GM18505 (cell line): ENCODE results near the gene RPL3.
"Not testable (repeated sequence)": the region's sequence is repeated elsewhere in the genome, so short reads cannot be mapped to it uniquely, and the experiment has no call there.

Experiments used
- ATAC-seq: cut with Tn5 transposase; IDR thresholded peaks from one replicate; pipeline ENCODE4 v1.9.1; 2021; ENCODE audit not compliant: unreplicated experiment
- POLR2A ChIP-seq: IDR thresholded peaks from 4 replicates; pipeline ENCODE4 v1.6.1; 2011; ENCODE audit warnings: borderline replicate concordance; ENCODE audit not compliant: insufficient read depth, insufficient read length; ENCODE audit errors: extremely low read depth

RPL3 gene

GRCh38 chr22:39356464-39356863 is 37.0 kb upstream of the RPL3 start:
- no peak for ATAC-seq
- TF ChIP-seq POLR2A = no peak

GRCh38 chr22:39355805-39356204 is 36.4 kb upstream of the RPL3 start:
- ATAC-seq = not testable (repeated sequence)

- no peak for TF ChIP-seq POLR2A
- ATAC-seq = no peak
These were observed 35.7 kb upstream of the RPL3 start for GRCh38 chr22:39355080-39355479.

GRCh38 chr22:39353346-39353745 is 33.9 kb upstream of the RPL3 start:
- no peak for TF ChIP-seq POLR2A

GRCh38 chr22:39352306-39352891 is 33.0 kb upstream of the RPL3 start:
- no peak for TF ChIP-seq POLR2A
- ATAC-seq = no peak

More at GRCh38 chr22:39353346-39353745, 33.9 kb upstream of the RPL3 start:
- ATAC-seq = no peak

GRCh38 chr22:39351689-39352214 is 32.3 kb upstream of the RPL3 start:
- no peak for ATAC-seq
- TF ChIP-seq POLR2A = no peak

- TF ChIP-seq POLR2A = no peak
- no peak for ATAC-seq
These were observed 31.6 kb upstream of the RPL3 start for GRCh38 chr22:39350757-39351688.

- no peak for TF ChIP-seq POLR2A
These were observed 30.7 kb upstream of the RPL3 start, which contains the start of gene SYNGR1 for GRCh38 chr22:39349967-39350726. Gene SYNGR1, plus strand, starts transcription at chr22:39349991. Its CDS starts 20 bp downstream, at chr22:39350011.

GRCh38 chr22:39349506-39349966 is 30.1 kb upstream of the RPL3 start:
- ATAC-seq = no peak
- TF ChIP-seq POLR2A = no peak

More at GRCh38 chr22:39349967-39350726, 30.7 kb upstream of the RPL3 start, which contains the start of gene SYNGR1:
- ATAC-seq = no peak

- TF ChIP-seq POLR2A = no peak
- ATAC-seq = no peak
These were observed 29.6 kb upstream of the RPL3 start for GRCh38 chr22:39348909-39349505.

GRCh38 chr22:39345231-39345630 is 25.8 kb upstream of the RPL3 start:
- no peak for ATAC-seq
- no peak for TF ChIP-seq POLR2A

GRCh38 chr22:39344046-39344390 is 24.6 kb upstream of the RPL3 start:
- no peak for TF ChIP-seq POLR2A

More at GRCh38 chr22:39344046-39344390, 24.6 kb upstream of the RPL3 start:
- ATAC-seq = no peak
